HEK293 (cell line): ENCODE measurements around the gene KRTAP10-1.

Experiments
- CTCF ChIA-PET: fragments of 350-600 bp; formaldehyde crosslinking; extraction: SDS; loops from one replicate; lab custom pipeline; 2021; ENCODE audit warnings: antibody characterized with exemption; lab: Yijun Ruan, JAX
- POLR2A ChIA-PET: fragments of 300-600 bp; formaldehyde crosslinking; extraction: SDS; loops from one replicate; lab custom pipeline; 2020; ENCODE audit warnings: antibody characterized with exemption, inconsistent platforms; lab: Yijun Ruan, JAX
- H3K27ac ChIP-seq: fragments of 200-500 bp; sonication (Bioruptor generic); 2 replicates; pipeline ENCODE4 v1.5.1; 2014; ENCODE audit warnings: low read depth, low read length, control low read depth, inconsistent platforms; ENCODE audit errors: extremely low read depth
- H3K36me3 ChIP-seq, 2 experiments: fragments of 200-500 bp in 1 of 2; sonication (Bioruptor generic) in 1 of 2; 1 replicate in 1 of 2; 2 replicates in 1 of 2; pipeline ENCODE4 v1.5.1; 2014 to 2017; ENCODE audit warnings: inconsistent platforms in 2 of 2, low read length in 2 of 2; ENCODE audit not compliant: control insufficient read depth in 2 of 2, insufficient read depth in 1 of 2
- H3K4me1 ChIP-seq: fragments of 200-500 bp; sonication (Bioruptor generic); 2 replicates; pipeline ENCODE4 v1.5.1; 2014; ENCODE audit warnings: mild to moderate bottlenecking, low read length, inconsistent platforms; ENCODE audit not compliant: control insufficient read depth, insufficient read depth
- H3K4me3 ChIP-seq: 2 replicates; pipeline ENCODE4 v1.5.1; 2011; ENCODE audit warnings: low read depth, mild to moderate bottlenecking, control low read depth, low read length, moderate library complexity
- H3K9me3 ChIP-seq: fragments of 200-500 bp; sonication (Bioruptor generic); 2 replicates; pipeline ENCODE4 v1.5.1; 2014; ENCODE audit warnings: low read depth, low read length, inconsistent platforms; ENCODE audit not compliant: control insufficient read depth, insufficient read depth
- EGR2 ChIP-seq: fragments of 450-650 bp; formaldehyde crosslinking; IDR thresholded peaks from 2 replicates; pipeline ENCODE4 v1.5.1; 2016; ENCODE audit warnings: low read depth, missing biosample characterization, missing genetic modification characterization
- ELK4 ChIP-seq: IDR thresholded peaks from 2 replicates; pipeline ENCODE4 v1.6.1; 2011; ENCODE audit warnings: mild to moderate bottlenecking, low read depth, low read length, borderline replicate concordance
- GFI1B ChIP-seq: fragments of 450-650 bp; formaldehyde crosslinking; IDR thresholded peaks from 2 replicates; pipeline ENCODE4 v1.5.1; 2016; ENCODE audit warnings: missing biosample characterization, missing genetic modification characterization
- MYNN ChIP-seq: fragments of 450-650 bp; formaldehyde crosslinking; IDR thresholded peaks from 2 replicates; pipeline ENCODE4 v1.5.1; 2016; ENCODE audit warnings: missing biosample characterization, missing genetic modification characterization, borderline replicate concordance
- SALL2 ChIP-seq: fragments of 450-650 bp; formaldehyde crosslinking; IDR thresholded peaks from 2 replicates; pipeline ENCODE4 v1.5.0; 2017; ENCODE audit warnings: missing biosample characterization, mild to moderate bottlenecking, missing genetic modification characterization, borderline replicate concordance
- ZBTB10 ChIP-seq: fragments of 450-650 bp; formaldehyde crosslinking; IDR thresholded peaks from 2 replicates; pipeline ENCODE4 v1.5.1; 2016; ENCODE audit warnings: missing biosample characterization, missing genetic modification characterization
- ZBTB17 ChIP-seq: fragments of 450-650 bp; formaldehyde crosslinking; IDR thresholded peaks from 2 replicates; pipeline ENCODE4 v1.5.1; 2016; ENCODE audit warnings: missing biosample characterization, missing genetic modification characterization
- ZBTB48 ChIP-seq: fragments of 450-650 bp; formaldehyde crosslinking; IDR thresholded peaks from 2 replicates; pipeline ENCODE4 v1.5.1; 2016; ENCODE audit warnings: missing biosample characterization, missing genetic modification characterization
- ZFHX2 ChIP-seq: fragments of 450-650 bp; formaldehyde crosslinking; conservative IDR thresholded peaks from 2 replicates; pipeline ENCODE4 v1.5.1; 2016; ENCODE audit warnings: missing biosample characterization, missing genetic modification characterization
- ZFP3 ChIP-seq: fragments of 450-650 bp; formaldehyde crosslinking; IDR thresholded peaks from 2 replicates; pipeline ENCODE4 v1.5.1; 2016; ENCODE audit warnings: low read depth, missing biosample characterization, missing genetic modification characterization
- ZNF132 ChIP-seq: fragments of 450-650 bp; formaldehyde crosslinking; IDR thresholded peaks from 2 replicates; pipeline ENCODE4 v1.5.1; 2017; ENCODE audit warnings: missing biosample characterization, missing genetic modification characterization, borderline replicate concordance
- ZNF16 ChIP-seq: fragments of 450-650 bp; formaldehyde crosslinking; IDR thresholded peaks from 2 replicates; pipeline ENCODE4 v1.5.1; 2016; ENCODE audit warnings: low read depth, missing biosample characterization, missing genetic modification characterization
- ZNF280C ChIP-seq: fragments of 450-650 bp; formaldehyde crosslinking; IDR thresholded peaks from 2 replicates; pipeline ENCODE4 v1.5.1; 2016; ENCODE audit warnings: missing biosample characterization, missing genetic modification characterization
- ZNF335 ChIP-seq: fragments of 450-650 bp; formaldehyde crosslinking; conservative IDR thresholded peaks from 2 replicates; pipeline ENCODE4 v1.5.1; 2016; ENCODE audit warnings: missing biosample characterization, missing genetic modification characterization
- ZNF341 ChIP-seq: fragments of 450-650 bp; formaldehyde crosslinking; IDR thresholded peaks from 2 replicates; pipeline ENCODE4; 2016; ENCODE audit warnings: low read depth, missing biosample characterization, missing genetic modification characterization
- ZNF394 ChIP-seq: fragments of 450-650 bp; formaldehyde crosslinking; IDR thresholded peaks from 2 replicates; pipeline ENCODE4 v1.5.1; 2016; ENCODE audit warnings: missing biosample characterization, missing genetic modification characterization, mild to moderate bottlenecking, moderate library complexity, borderline replicate concordance
- ZNF560 ChIP-seq: fragments of 450-650 bp; formaldehyde crosslinking; IDR thresholded peaks from 2 replicates; pipeline ENCODE4 v1.5.1; 2017; ENCODE audit warnings: missing biosample characterization, missing genetic modification characterization, borderline replicate concordance
- ZNF621 ChIP-seq: fragments of 450-650 bp; formaldehyde crosslinking; IDR thresholded peaks from 2 replicates; pipeline ENCODE4 v1.5.1; 2017; ENCODE audit warnings: missing biosample characterization, missing genetic modification characterization
- ZNF658 ChIP-seq: fragments of 450-650 bp; formaldehyde crosslinking; IDR thresholded peaks from 2 replicates; pipeline ENCODE4; 2016; ENCODE audit warnings: missing biosample characterization, missing genetic modification characterization
- ZNF777 ChIP-seq: fragments of 450-650 bp; formaldehyde crosslinking; IDR thresholded peaks from 2 replicates; pipeline ENCODE4 v1.5.1; 2017; ENCODE audit warnings: missing biosample characterization, missing genetic modification characterization, borderline replicate concordance
- ZSCAN4 ChIP-seq: fragments of 450-650 bp; formaldehyde crosslinking; IDR thresholded peaks from 2 replicates; pipeline ENCODE4 v1.5.1; 2017; ENCODE audit warnings: missing biosample characterization, missing genetic modification characterization

The KRTAP10-1 gene

GRCh38 chr21:44516828-44517174 is 23.2 kb downstream of the KRTAP10-1 start:
- TF ChIP-seq GFI1B (no peak), ZNF621 (tag by site-specific recombination) (no peak), ZNF777 (tag by site-specific recombination) (no peak), ZBTB48 (tag by site-specific recombination) (no peak), ZNF341 (tag by site-specific recombination) (no peak), MYNN (tag by site-specific recombination) (no peak), SALL2 (no peak), ZNF335 (no peak), ZNF280C (no peak), ZNF132 (tag by site-specific recombination) (no peak), ZNF394 (tag by site-specific recombination) (no peak), ZFP3 (tag by site-specific recombination) (no peak), ZBTB10 (tag by site-specific recombination) (no peak), ZNF658 (no peak), ZBTB17 (tag by site-specific recombination) (no peak), ZNF16 (tag by site-specific recombination) (no peak), ELK4 (no peak), ZNF560 (tag by site-specific recombination) (no peak)
- Histone ChIP-seq H3K4me1 (no peaks in the 10 kb centered on the region), H3K27ac (no peak overlapping the region), H3K9me3 (no peaks in the 10 kb centered on the region), H3K4me3 (no peak overlapping the region), H3K36me3 (no peaks in the 10 kb centered on the region)
- ChIA-PET CTCF (interaction anchor here (1.8 kb wide), 1 partner anchor 27 kb away, joined by 5 read pairs; no protein-coding TSS in a partner anchor), POLR2A (no interaction called here)

GRCh38 chr21:44516342-44516741 is 23.7 kb downstream of the KRTAP10-1 start:
- Histone ChIP-seq H3K36me3 (no peaks in the 10 kb centered on the region), H3K27ac (no peak overlapping the region), H3K4me1 (no peaks in the 10 kb centered on the region), H3K9me3 (no peaks in the 10 kb centered on the region), H3K4me3 (no peak overlapping the region)
- POLR2A ChIA-PET = no interaction called here
- TF ChIP-seq ZFHX2 (tag by site-specific recombination) = peak; percentile 79
- no peak for TF ChIP-seq ZSCAN4 (tag by site-specific recombination)
- peak; percentile 79 for TF ChIP-seq EGR2 (tag by site-specific recombination)
- CTCF ChIA-PET = interaction anchor here (0.7 to 1.8 kb wide), 2 partner anchors 27 to 1773 kb away, joined by 3 to 5 read pairs; no protein-coding TSS in a partner anchor
